Body of pancreas (tissue), 4 donors: ENCODE measurements around the gene ADGRB2.
"Not testable (repeated sequence)": the region's sequence is repeated elsewhere in the genome, so short reads cannot be mapped to it uniquely, and the experiment has no call there.

Experiments
- POLR2A ChIP-seq, 3 donors: fragments of 450-650 bp; IDR thresholded peaks; one replicate each; pipeline ENCODE4 v1.6.1; 2016; ENCODE audit warnings: antibody characterized with exemption in 3 of 3, mild to moderate bottlenecking in 2 of 3
- TF ChIP-seq, protein P1 (sequence below), 7 experiments: fragments of 450-650 bp in 4 of 7; fragments of 200-600 bp in 3 of 7; sonication (generic) in 3 of 7; IDR thresholded peaks; one replicate each; pipeline ENCODE4 v1.5.1; 2016 to 2019; ENCODE audit warnings: antibody characterized with exemption in 7 of 7

DNA sequence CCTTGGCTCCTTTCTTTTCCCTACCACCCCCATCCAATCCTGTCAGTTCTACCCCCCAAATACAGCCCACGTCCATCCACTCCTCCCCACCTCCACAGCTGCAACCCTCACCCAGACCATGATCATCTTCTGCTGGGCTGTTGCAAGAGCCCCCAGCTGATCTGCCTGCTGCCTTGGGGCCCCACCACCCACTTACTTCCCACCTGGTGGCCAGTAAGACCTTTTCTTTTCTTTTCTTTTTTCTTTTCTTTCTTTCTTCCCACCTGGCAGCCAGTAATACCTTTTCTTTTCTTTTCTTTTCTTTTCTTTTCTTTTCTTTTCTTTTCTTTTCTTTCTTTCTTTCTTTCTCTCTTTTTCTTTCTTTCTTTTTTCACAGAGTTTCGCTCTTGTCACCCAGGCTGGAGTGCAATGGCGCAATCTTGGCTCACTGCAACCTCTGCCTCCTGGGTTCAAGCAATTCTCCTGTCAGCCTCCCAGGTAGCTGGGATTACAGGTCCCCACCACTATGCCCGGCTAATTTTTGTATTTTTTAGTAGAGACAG lies 57.0 kb downstream of the ADGRB2 start:
- TF ChIP-seq, protein P1, sequence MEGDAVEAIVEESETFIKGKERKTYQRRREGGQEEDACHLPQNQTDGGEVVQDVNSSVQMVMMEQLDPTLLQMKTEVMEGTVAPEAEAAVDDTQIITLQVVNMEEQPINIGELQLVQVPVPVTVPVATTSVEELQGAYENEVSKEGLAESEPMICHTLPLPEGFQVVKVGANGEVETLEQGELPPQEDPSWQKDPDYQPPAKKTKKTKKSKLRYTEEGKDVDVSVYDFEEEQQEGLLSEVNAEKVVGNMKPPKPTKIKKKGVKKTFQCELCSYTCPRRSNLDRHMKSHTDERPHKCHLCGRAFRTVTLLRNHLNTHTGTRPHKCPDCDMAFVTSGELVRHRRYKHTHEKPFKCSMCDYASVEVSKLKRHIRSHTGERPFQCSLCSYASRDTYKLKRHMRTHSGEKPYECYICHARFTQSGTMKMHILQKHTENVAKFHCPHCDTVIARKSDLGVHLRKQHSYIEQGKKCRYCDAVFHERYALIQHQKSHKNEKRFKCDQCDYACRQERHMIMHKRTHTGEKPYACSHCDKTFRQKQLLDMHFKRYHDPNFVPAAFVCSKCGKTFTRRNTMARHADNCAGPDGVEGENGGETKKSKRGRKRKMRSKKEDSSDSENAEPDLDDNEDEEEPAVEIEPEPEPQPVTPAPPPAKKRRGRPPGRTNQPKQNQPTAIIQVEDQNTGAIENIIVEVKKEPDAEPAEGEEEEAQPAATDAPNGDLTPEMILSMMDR (IDR thresholded peaks at IDR 0.05): not testable (repeated sequence)
- TF ChIP-seq POLR2A (IDR thresholded peaks at IDR 0.05): not testable (repeated sequence)
